Nephron (organoid): Measurements from ENCODE around the gene C1orf174.

Source experiments
- H3K27ac Mint-ChIP-seq, 3 experiments: 2 replicates each; pipeline ENCODE4 v1.8.0; 2020; ENCODE audit warnings: mixed read lengths in 3 of 3, mild to moderate bottlenecking in 2 of 3, moderate library complexity in 1 of 3
- H3K27me3 Mint-ChIP-seq: 2 replicates; pipeline ENCODE4 v1.8.0; 2021; ENCODE audit warnings: low read depth, mild to moderate bottlenecking, moderate library complexity, mixed read lengths
- H3K36me3 Mint-ChIP-seq: 2 replicates; pipeline ENCODE4 v1.8.0; 2020; ENCODE audit warnings: low read depth, mixed read lengths
- H3K4me1 Mint-ChIP-seq: 2 replicates; pipeline ENCODE4 v1.8.0; 2020; ENCODE audit warnings: mixed read lengths
- H3K4me3 Mint-ChIP-seq, 3 experiments: 2 replicates each; pipeline ENCODE4 v1.8.0; 2020; ENCODE audit warnings: mild to moderate bottlenecking in 3 of 3, mixed read lengths in 3 of 3, moderate library complexity in 2 of 3
- H3K9me3 Mint-ChIP-seq: 2 replicates; pipeline ENCODE4 v1.8.0; 2020; ENCODE audit warnings: mixed read lengths
- TF ChIP-seq, protein P1 (sequence below), 3 experiments: fragments of 200-600 bp; sonication (generic); IDR thresholded peaks; one replicate each; pipeline ENCODE4 v1.5.0; 2021; ENCODE audit warnings: antibody characterized with exemption in 3 of 3; ENCODE audit not compliant: unreplicated experiment in 3 of 3

C1orf174 gene

DNA sequence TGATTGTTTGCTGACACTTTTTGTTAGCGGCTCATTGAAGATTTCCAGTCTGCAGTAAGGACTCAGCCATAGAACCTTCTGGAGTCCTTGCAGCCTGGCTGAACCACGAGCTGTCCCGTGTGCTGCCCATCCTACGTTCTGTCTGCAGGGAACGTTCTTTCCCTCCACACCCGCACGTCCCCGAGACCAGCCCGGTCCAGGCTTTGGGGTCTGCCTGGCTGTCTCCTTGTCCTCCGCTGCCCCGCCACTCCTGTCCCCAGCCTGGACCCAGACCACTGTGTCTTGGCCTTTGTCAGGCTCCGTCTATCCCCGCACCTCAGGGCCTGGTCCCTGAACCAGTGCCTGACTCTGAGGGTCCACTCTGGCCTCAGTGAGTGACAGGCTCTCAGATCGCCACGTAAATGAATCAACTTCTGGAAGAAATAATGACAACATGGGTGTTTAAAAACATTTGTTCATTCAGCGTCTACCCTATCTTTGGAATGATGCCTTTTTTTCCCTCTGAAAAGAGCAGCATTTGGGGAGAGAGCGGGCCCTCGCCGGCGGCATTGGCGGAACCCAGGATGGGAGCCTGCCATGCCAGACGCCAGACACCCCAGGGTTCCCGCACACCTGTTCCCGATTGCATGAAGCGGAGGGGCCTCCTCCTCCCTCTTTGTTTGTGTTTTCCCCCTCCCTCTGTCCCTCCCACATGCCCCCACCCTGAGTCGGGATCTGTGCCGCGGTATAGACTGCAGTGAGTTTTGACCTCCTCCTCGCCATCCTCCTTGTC is 43.9 kb upstream of the C1orf174 start:
- peaks cover 12% of the 10 kb centered on the region for H3K4me1 Mint-ChIP-seq
- H3K36me3 Mint-ChIP-seq = no peaks in the 10 kb centered on the region
- no peaks in the 10 kb centered on the region for H3K9me3 Mint-ChIP-seq
- TF ChIP-seq, protein P1, sequence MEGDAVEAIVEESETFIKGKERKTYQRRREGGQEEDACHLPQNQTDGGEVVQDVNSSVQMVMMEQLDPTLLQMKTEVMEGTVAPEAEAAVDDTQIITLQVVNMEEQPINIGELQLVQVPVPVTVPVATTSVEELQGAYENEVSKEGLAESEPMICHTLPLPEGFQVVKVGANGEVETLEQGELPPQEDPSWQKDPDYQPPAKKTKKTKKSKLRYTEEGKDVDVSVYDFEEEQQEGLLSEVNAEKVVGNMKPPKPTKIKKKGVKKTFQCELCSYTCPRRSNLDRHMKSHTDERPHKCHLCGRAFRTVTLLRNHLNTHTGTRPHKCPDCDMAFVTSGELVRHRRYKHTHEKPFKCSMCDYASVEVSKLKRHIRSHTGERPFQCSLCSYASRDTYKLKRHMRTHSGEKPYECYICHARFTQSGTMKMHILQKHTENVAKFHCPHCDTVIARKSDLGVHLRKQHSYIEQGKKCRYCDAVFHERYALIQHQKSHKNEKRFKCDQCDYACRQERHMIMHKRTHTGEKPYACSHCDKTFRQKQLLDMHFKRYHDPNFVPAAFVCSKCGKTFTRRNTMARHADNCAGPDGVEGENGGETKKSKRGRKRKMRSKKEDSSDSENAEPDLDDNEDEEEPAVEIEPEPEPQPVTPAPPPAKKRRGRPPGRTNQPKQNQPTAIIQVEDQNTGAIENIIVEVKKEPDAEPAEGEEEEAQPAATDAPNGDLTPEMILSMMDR (IDR thresholded peaks at IDR 0.05; ENCODE audit: unreplicated experiment in 3 of 3) = no peak
- no peak overlapping the region for H3K4me3 Mint-ChIP-seq
- no peak overlapping the region for H3K27ac Mint-ChIP-seq
- H3K27me3 Mint-ChIP-seq = peaks cover 51% of the 10 kb centered on the region

DNA sequence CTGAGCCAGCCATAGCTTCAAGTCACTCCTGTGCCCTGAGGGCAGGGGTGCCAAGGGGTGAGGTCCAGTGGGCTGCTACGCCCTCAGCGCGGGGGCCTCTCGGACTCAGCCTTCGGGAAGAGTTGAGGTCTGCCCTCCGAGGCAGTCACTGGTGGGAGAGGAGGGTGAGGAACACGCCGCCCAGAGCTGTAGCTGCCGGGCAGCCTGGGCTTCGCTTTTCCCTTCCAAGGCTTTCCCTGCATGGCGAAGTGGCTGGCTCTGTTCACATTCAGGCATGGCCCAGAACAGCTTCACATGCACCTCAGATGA is 43.0 kb upstream of the C1orf174 start:
- Mint-ChIP-seq H3K9me3 (peaks cover 6% of the 10 kb centered on the region), H3K4me1 (peaks cover 12% of the 10 kb centered on the region), H3K36me3 (no peaks in the 10 kb centered on the region), H3K27me3 (peaks cover 51% of the 10 kb centered on the region), H3K27ac (no peak overlapping the region), H3K4me3 (no peak overlapping the region)
- TF ChIP-seq, protein P1 (IDR thresholded peaks at IDR 0.05; ENCODE audit: unreplicated experiment in 3 of 3) = no peak

DNA sequence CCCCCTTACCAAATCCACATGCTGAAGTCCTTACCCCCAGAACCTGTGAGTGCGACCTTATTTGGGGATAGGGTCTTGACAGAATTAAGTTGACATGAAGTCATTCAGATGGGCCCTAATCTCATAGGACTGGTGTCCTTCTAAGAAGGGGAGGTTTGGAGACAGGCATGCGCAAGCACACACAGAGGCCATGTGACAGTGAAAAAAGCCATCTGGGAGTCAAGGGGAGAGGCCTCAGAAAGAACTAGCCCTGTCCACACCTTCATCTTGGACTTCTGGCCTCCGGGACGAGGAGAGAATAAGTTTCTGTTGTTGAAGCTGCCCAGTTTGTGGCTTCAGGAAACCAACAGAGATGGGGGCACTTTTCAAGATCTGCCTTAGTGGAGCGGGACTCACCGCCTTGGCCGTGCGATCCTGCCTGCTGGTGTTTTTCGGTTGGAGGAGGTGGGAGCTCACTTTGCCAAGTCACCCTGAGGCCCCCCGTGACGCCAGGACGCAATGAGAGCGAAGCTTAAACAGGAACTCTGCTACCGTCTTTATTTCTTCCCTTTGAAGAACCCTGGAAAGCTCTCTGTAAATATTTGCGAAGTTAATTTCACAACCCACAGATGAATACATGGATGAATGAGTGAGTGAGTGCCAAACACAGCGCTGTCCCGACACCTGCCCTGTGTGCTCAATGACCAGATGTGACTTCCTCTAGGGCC is 42.5 kb upstream of the C1orf174 start:
- Mint-ChIP-seq H3K4me1 (peaks cover 12% of the 10 kb centered on the region), H3K27ac (no peak overlapping the region), H3K9me3 (peaks cover 9% of the 10 kb centered on the region), H3K27me3 (peaks cover 47% of the 10 kb centered on the region), H3K4me3 (no peak overlapping the region), H3K36me3 (no peaks in the 10 kb centered on the region)
- TF ChIP-seq, protein P1 (IDR thresholded peaks at IDR 0.05; ENCODE audit: unreplicated experiment in 3 of 3) = no peak

DNA sequence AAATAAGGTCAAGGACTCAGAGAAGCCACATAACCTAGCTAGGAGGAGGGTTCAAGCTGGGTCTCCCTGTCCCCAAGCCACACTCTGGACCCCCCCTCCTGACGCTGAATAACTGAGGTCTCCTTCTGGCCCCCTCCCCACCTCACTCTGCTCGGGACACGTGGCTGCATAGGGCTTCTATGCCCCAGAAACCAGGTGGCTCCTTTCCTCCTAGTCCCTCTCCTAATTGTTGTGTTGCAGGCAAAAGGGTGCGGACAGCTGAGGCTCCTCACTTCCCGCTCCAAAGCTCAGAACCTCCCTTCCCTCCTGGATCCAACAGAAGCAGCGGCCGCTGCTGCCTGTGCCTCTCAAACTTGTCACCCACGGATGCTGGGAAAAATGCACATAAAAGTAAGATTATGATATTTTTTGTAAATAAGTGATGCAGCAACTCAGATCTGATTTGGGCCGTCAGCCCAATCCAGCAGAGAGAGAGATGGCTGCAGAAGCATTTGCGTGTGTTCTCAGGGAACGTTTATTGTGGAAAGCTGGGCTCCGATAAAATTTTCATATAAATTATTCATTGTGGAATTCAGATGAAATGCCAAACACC is 40.8 kb upstream of the C1orf174 start:
- Mint-ChIP-seq H3K36me3 (no peaks in the 10 kb centered on the region), H3K4me1 (peaks cover 12% of the 10 kb centered on the region), H3K27me3 (peaks cover 37% of the 10 kb centered on the region), H3K4me3 (no peak overlapping the region), H3K9me3 (peaks cover 18% of the 10 kb centered on the region), H3K27ac (peak overlapping the region in 1 of 3 experiments; percentile 76)
- TF ChIP-seq, protein P1 (IDR thresholded peaks at IDR 0.05; ENCODE audit: unreplicated experiment in 3 of 3) = no peak

DNA sequence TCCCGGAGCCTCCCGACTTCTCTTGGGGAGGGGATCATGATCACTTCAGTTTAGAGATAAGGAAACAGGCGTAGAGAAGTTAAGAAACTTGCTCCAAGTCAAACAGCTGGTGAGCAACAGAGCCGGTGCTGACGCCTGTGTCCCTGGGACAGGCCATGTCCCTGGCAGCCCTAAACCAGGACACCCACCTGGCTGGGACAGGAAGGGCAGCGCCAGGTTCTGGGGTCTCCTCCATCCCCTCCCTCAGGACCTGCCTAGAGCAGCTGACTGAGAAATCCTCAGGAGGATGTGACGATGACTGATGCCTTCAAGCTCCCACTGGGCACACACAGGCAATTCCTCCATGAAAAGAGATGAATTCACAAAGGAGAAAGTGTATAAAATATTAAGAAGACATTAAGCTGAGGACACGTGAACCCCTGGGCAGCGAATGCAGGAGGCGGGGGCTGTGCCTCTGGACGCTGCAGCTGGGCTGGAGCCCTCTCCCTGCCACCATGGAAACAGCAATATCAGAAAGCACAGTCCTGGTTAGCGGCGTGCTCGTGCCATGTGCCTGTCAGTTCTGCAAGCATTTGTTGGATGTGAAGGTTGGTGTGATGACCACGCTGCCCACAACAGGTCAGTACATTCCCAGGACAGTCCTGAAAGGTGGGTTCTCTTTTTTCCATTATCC is 40.1 kb upstream of the C1orf174 start:
- Mint-ChIP-seq H3K4me1 (peaks cover 9% of the 10 kb centered on the region), H3K4me3 (no peak overlapping the region), H3K9me3 (peaks cover 23% of the 10 kb centered on the region), H3K27ac (peak overlapping the region in 1 of 3 experiments; percentile 76), H3K36me3 (no peaks in the 10 kb centered on the region), H3K27me3 (peaks cover 36% of the 10 kb centered on the region)
- TF ChIP-seq, protein P1 (IDR thresholded peaks at IDR 0.05; ENCODE audit: unreplicated experiment in 3 of 3) = no peak
